ENCODE data around the gene GAD1.

The GAD1 gene

DNA sequence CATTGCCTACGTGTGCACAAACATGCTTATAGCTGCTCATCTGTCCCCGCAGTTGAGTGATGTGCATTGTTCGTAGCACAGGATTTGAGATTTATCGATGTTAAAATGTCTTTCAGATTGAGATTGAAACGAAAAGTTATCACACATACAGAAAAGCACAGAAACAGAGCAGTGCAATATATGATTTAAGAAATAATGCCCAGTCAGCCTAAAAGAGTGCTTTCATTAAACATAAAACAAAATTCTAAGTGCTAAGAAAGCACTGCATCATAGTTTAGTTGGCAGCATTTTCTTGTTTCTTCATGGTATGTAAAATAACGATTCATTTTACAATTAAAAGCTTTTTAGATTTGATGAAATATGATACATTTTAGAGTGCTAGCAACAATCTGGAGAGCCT, 80.4 kb downstream of the GAD1 start:
- POLR2A ChIA-PET = no interaction called here

DNA sequence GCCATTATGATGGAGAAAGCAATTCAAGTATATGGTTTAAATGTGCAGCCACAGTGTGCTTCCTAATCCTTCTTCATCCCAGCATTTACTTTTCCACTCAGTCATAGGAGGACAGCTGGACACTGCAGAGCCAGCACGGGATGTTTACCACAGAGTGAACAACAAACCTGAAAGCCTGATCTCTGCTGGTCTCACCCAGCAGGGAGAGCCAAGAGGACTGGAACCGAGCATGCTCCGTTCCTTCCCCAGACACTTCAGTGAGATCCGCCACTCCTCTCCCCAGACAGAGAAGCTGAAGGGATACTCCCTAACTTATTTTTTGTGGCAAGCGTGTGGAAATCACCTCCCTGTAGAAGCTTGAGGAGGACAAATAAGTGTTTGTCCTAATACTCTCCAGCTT, 89.2 kb downstream of the GAD1 start:
- ChIA-PET POLR2A (no interaction called here), CTCF (interaction anchor here (1.3 to 5.3 kb wide), 2 partner anchors 19 to 23 kb away, joined by 4 to 32 read pairs; partner anchors contain the start of gene GORASP2)
- no peak overlapping the region for H3K4me3 ChIP-seq (ENCODE audit: low read depth, low read length)
- TF ChIP-seq, protein P1, sequence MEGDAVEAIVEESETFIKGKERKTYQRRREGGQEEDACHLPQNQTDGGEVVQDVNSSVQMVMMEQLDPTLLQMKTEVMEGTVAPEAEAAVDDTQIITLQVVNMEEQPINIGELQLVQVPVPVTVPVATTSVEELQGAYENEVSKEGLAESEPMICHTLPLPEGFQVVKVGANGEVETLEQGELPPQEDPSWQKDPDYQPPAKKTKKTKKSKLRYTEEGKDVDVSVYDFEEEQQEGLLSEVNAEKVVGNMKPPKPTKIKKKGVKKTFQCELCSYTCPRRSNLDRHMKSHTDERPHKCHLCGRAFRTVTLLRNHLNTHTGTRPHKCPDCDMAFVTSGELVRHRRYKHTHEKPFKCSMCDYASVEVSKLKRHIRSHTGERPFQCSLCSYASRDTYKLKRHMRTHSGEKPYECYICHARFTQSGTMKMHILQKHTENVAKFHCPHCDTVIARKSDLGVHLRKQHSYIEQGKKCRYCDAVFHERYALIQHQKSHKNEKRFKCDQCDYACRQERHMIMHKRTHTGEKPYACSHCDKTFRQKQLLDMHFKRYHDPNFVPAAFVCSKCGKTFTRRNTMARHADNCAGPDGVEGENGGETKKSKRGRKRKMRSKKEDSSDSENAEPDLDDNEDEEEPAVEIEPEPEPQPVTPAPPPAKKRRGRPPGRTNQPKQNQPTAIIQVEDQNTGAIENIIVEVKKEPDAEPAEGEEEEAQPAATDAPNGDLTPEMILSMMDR (IDR thresholded peaks at IDR 0.05; ENCODE audit: insufficient read depth, low read length, missing control alignments) = no peak
- DNase-seq (ENCODE audit: low read depth, low spot score) = no peak

More for the DNA sequence above, 80.4 kb downstream of the GAD1 start:
- CTCF ChIA-PET = interaction anchor here (1.4 kb wide), 1 partner anchor 32 kb away, joined by 3 read pairs; the partner anchor contains the start of gene GORASP2
- TF ChIP-seq, protein P1 (IDR thresholded peaks at IDR 0.05; ENCODE audit: insufficient read depth, low read length, missing control alignments) = no peak
- DNase-seq (ENCODE audit: low read depth, low spot score) = no peak
- no peak overlapping the region for H3K4me3 ChIP-seq (ENCODE audit: low read depth, low read length)

Data from AG04449 (cell line).